Measurements from ENCODE around the gene TMEM209.

- TF ChIP-seq CTCF (conservative IDR thresholded peaks at IDR 0.05; ENCODE audit: low read length), result no peak
- TF ChIP-seq EZH2phosphoT487 (IDR thresholded peaks at IDR 0.05; ENCODE audit: borderline replicate concordance), result no peak
These were observed 13.4 kb downstream of the TMEM209 start for GRCh38 chr7:130191791-130192190.
